ENCODE results near the gene CYTIP. TPM values are rescaled to one million over a fixed set of nuclear protein-coding genes. Genes with fewer than 3 reads are reported as not detected.

Gene CYTIP
- polyA plus RNA-seq: 1 to 10 TPM; 1.3 to 8.1 (median 4.7) TPM

- 49 to 86% (median 59%) methylated on average over 13 of the region's 13 CpGs for WGBS, 3 donors
- peak within 1 kb of the TSS; percentile 54 for H3K27ac ChIP-seq (ENCODE audit: low read depth, low read length)
These were observed at the start of gene CYTIP for GRCh38 chr2:157443795-157444640. Gene CYTIP (minus strand): TSS chr2:157444089. CDS start chr2:157444020, 69 bp downstream.

GRCh38 chr2:157492189-157492773, 48.4 kb upstream of the CYTIP start:
- WGBS, 3 donors: 13 to 17% (median 15%) methylated on average over 5 of the region's 5 CpGs
- H3K27ac ChIP-seq (ENCODE audit: low read depth, low read length): no peak overlapping the region

DNA sequence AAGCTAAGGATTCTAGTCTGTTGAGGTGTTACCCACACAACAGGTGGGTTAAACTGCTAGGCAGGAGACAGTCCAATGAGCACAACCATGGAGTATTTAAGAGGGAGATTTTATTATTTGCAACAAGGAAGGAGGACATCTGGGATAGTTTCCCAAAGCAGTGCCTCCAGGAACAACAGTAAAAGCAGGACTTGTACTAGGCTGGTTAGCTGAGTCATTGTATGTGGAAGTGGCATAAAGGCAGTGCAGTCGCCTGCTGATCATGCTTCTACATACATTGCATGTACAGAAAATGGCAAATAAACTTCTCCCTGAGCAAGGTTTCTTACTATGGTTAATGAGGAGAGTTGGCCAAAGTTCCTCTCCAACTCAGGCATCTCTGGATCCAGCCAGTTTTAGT, 46.1 kb upstream of the CYTIP start:
- H3K27ac ChIP-seq (ENCODE audit: low read depth, low read length): no peak overlapping the region
- WGBS, 3 donors: 30 to 77% (median 42%) methylated on average over 1 of the region's 1 CpG

DNA sequence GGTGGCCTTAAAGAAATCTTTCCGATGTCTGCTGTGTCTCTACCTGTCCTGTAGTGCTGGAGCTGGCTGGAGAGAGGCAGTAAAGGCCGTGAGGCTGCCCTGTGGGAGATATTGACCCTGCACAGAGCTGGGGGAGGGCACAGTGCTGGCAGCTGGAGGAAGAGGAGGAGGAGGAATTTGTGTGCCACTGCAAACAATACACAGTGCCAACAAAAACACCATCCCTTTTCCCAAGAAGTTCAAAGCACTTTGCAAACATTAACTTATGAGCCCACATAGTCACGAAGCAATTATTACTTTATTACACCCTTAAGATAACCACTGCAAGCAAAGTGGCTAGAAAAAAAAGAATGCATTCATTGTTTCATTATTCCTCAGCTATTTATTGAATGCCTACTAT, 45.0 kb upstream of the CYTIP start:
- H3K27ac ChIP-seq (ENCODE audit: low read depth, low read length): no peak overlapping the region
- WGBS, 3 donors: 18 to 64% (median 62%) methylated on average over 3 of the region's 3 CpGs

DNA sequence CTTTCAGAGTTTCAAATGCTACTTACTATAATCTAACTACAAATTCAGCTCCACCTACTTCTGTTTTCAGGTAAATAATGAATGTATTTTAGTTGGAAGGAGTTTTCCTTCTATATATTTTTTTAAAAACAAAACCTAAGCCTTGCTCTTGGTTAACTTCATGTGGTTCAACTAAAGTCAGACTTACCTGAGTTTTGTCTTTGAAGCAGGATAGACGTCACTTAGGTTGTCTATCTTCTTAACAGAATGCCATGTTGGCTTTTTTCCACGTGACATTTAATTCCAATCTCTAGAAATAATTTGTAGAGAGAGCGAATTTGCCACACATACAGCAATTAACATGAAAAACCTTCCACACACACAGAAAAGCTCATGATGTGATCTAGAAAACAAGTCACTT, 43.9 kb upstream of the CYTIP start:
- WGBS, 3 donors: 44 to 76% (median 72%) methylated on average over 3 of the region's 3 CpGs

DNA sequence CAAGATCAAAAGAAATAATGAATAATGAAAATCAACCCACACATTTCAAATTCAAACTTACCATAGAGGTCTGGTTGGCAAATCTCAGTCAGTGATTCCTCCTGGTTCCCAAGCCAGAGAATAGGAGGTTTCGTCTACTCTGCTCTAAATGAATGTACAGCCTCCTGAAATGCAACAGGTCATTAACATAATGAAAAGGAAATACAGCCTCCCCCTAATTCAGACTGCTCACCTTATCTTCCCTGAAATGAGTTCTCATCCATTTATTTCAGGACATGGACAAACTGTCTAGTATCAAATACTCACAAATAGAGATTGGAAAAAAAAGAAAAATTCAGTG, 43.4 kb upstream of the CYTIP start:
- H3K27ac ChIP-seq (ENCODE audit: low read depth, low read length): no peak overlapping the region
- WGBS, 3 donors: 72 to 87% (median 74%) methylated on average over 1 of the region's 1 CpG

More for the DNA sequence above, 43.9 kb upstream of the CYTIP start:
- H3K27ac ChIP-seq (ENCODE audit: low read depth, low read length): no peak overlapping the region

DNA sequence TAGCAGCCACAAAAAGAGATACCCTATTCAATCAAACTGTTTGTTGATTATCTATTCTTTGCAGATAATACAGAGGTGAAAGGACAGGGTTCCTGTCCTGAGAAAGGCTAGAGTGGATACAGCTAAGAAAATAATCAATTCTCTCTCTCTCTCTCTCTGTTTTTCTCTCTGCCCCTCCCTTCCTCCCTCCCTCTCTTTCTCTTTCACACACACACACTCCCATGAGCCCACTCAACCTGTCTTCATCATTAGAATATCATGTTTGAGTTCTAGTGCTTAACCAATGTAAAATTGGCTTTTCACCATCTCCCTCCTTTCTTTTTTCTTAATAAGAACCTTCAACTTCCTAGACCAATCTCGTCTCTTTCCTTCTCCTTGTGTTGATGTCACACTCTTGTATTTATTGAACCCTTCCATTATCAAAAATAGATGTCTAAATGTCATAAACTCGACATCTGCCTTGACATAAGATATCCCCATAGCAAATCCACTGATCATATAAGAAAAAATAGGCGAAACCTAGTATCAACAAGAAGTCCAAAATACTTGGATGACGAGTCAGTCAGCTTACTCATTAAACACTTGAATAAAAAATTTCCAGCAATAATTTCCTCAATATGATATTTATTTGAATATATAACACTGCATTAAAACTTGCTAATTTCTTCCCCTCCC, 42.8 kb upstream of the CYTIP start:
- 70 to 82% (median 71%) methylated on average over 4 of the region's 4 CpGs for WGBS, 3 donors
- no peak overlapping the region for H3K27ac ChIP-seq (ENCODE audit: low read depth, low read length)

DNA sequence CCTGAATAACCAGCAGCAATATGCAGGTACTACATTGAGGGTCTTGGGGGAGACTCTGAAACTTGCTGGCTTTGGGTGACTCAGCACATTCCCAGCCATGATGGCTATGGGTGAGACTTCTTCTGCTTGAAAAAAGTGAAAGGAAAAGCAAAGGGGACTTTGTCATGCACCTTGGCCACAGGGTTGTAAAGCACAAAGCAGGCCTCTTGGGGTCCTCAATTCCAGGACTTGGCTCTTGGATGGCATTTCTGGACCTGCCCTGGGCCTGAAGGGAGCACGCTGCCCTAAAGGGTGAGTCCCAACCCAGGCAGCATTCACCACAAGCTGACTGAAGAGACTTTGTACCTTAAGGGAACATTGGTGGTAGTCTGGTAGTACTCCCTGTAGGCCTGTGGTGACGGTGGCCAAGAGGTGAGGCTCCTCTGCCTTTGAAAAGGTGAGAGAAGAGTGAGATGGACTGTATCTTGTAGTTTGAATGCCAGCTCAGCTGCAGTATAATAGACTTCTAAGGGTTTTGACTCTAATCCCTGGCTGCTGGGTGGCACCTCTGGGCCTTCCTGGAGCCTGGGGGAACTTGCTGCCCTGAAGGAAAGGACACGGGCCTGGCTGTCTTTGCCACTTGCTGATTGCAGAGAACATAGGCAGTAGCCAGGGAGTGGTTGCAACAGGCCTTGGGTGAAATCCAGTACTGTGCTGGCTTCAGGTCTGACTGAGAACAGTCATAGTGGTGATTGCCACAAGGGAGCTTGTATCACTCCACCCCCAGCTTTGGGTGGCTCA, 36.5 kb upstream of the CYTIP start:
- WGBS, 3 donors: 66 to 72% (median 72%) methylated on average over 3 of the region's 3 CpGs

GRCh38 chr2:157479081-157480027, 35.5 kb upstream of the CYTIP start:
- H3K27ac ChIP-seq (ENCODE audit: low read depth, low read length): no peak overlapping the region
- 84 to 92% (median 85%) methylated on average over 7 of the region's 7 CpGs for WGBS, 3 donors

More for the DNA sequence above, 36.5 kb upstream of the CYTIP start:
- no peak overlapping the region for H3K27ac ChIP-seq (ENCODE audit: low read depth, low read length)

DNA sequence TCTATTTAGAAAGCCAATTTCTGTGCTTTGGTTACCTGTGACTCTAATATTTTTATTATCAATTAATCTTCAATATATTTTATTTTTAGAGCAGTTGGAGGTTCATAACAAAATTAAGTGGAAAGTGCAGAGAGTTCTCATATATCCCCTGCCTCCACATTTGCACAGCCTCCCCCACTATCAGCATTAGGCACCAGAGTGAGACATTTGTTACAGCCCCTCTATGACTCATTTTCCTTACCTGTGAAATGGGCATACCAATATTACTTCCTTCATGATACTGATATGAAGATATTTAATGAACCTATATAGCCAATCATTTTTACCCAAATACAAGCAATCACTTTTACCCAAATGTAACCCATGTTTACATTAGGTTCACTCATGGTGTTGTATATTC, 34.0 kb upstream of the CYTIP start:
- H3K27ac ChIP-seq (ENCODE audit: low read depth, low read length): no peak overlapping the region

GRCh38 chr2:157476953-157477709, 33.2 kb upstream of the CYTIP start:
- H3K27ac ChIP-seq (ENCODE audit: low read depth, low read length): no peak overlapping the region

GRCh38 chr2:157475722-157476390, 32.0 kb upstream of the CYTIP start:
- H3K27ac ChIP-seq (ENCODE audit: low read depth, low read length): no peak overlapping the region
- WGBS, 3 donors: 89 to 91% (median 89%) methylated on average over 12 of the region's 12 CpGs

DNA sequence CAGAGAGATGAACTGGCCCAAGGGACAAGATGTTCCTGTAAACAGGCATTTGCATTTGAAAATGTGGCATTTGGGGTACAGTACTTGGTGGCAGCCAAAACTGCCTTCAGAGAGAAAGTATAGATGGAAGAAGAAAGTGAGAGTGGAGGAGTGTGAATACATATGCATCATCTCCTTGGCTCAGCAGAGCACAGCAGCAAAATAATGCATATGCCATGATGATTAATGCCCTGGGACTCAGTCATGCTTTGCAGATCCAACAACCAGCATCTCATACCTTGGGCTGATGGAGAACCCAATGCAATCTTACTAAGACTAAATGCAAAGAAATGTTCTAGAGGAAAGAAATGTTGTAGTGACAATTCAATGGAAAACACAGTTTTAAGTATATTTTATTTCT, 29.7 kb upstream of the CYTIP start:
- no peak overlapping the region for H3K27ac ChIP-seq (ENCODE audit: low read depth, low read length)

DNA sequence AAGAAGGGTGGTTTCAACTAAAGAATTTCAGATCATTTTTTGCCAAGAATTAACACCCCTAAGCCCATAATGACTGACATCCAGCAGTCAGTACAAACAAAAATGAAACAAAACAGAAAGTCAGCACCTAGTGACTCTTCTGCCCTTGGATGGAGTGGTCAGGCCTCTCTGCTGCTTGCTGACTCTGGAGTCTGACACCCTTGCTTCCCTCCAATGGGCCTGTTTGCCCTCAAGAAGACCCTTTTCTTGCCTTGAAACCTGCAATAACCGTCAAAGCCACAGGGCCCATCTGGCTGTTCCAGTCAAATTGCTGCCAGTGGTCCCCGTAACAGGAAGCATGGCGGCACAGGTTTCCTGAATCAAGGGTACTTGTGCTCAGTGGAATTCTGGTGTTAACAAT, 27.2 kb upstream of the CYTIP start:
- WGBS, 3 donors: 68 to 94% (median 74%) methylated on average over 3 of the region's 3 CpGs

DNA sequence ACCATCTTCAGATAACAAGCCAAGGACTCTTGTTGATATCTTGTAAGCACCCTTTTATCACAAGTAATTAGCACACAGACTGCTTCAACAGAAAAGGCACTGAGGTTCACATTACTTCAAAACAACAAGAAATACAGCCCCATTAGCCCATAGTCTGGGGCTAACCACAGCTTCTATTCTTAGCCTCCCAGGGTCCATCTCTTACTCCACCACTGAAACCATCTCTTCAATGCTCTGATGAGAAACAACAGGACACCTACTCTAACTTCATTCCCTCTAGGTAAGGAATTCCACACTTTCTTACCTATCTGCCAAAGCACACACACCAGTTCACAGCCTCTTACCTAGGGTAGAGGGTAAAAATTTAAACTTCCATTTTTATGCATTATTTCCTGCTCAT, 26.4 kb upstream of the CYTIP start:
- no peak overlapping the region for H3K27ac ChIP-seq (ENCODE audit: low read depth, low read length)

More for the DNA sequence above, 27.2 kb upstream of the CYTIP start:
- no peak overlapping the region for H3K27ac ChIP-seq (ENCODE audit: low read depth, low read length)

DNA sequence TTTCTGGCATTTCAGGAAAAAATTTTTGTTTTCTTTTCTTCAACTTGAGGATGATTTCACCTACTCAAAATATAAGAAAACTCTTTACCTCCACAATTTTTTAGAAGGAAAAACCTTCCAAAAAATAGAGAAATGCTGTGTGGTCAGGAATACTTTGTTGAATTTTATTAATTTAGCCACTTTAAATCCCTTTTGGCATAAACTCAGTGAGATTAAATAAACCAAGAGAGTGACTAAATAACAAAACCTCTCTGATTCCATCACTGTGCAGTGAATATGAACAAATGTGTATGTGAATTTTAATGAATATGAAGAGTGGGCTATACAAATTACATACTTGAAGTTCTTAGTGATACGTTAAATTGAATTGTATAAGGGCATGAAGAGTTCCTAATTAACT, 25.8 kb upstream of the CYTIP start:
- no peak overlapping the region for H3K27ac ChIP-seq (ENCODE audit: low read depth, low read length)
- 78 to 87% (median 83%) methylated on average over 1 of the region's 1 CpG for WGBS, 3 donors

All from adipose tissue (tissue), 3 donors.